Common myeloid progenitor, CD34-positive (primary cell): Measurements from ENCODE around the gene RELA.

Experiments
- CTCF ChIA-PET: fragments of 350-600 bp; sonication (Branson Sonifier 250); formaldehyde crosslinking; loops from one replicate; lab custom pipeline; 2021; ENCODE audit warnings: antibody characterized with exemption; lab: Charles Lee
- POLR2A ChIA-PET: fragments of 350-600 bp; sonication (Branson Sonifier 250); formaldehyde crosslinking; loops from one replicate; lab custom pipeline; 2021; ENCODE audit warnings: antibody characterized with exemption; lab: Charles Lee
- DNase-seq, 3 donors: peaks; one replicate each; pipeline versions ENCODE4 v3.0.0 to v3.0.0-alpha.2; 2013
- H3K27ac ChIP-seq, 2 experiments: 1 replicate in 1 of 2; 2 replicates in 1 of 2; pipeline ENCODE4 v1.7.0; 2013; ENCODE audit warnings: inconsistent platforms in 2 of 2, low read length in 2 of 2, mild to moderate bottlenecking in 2 of 2, low read depth in 1 of 2, moderate library complexity in 1 of 2; ENCODE audit not compliant: severe bottlenecking in 2 of 2, insufficient read depth in 1 of 2, poor library complexity in 1 of 2
- H3K27me3 ChIP-seq, 5 experiments: replicated peaks in 2 of 5; 1 replicate in 3 of 5; 2 replicates in 2 of 5; pipeline versions ENCODE4 v1.6.1 to v1.7.0; 2013; ENCODE audit warnings: low read length in 4 of 5, mild to moderate bottlenecking in 2 of 5, moderate library complexity in 2 of 5, inconsistent platforms in 1 of 5; ENCODE audit not compliant: insufficient read depth in 5 of 5, control insufficient read depth in 4 of 5
- H3K36me3 ChIP-seq, 4 experiments: 1 replicate in 2 of 4; 2 replicates in 2 of 4; pipeline versions ENCODE4 v1.6.1 to v1.7.0; 2013; ENCODE audit warnings: low read length in 3 of 4, control low read depth in 1 of 4, mild to moderate bottlenecking in 1 of 4; ENCODE audit not compliant: control insufficient read depth in 4 of 4, insufficient read depth in 4 of 4
- H3K4me1 ChIP-seq, 4 experiments: 1 replicate in 3 of 4; 2 replicates in 1 of 4; pipeline versions ENCODE4 v1.6.1 to v1.7.1; 2013; ENCODE audit warnings: low read length in 3 of 4, mild to moderate bottlenecking in 3 of 4, control low read depth in 1 of 4, inconsistent platforms in 1 of 4, moderate library complexity in 1 of 4; ENCODE audit not compliant: control insufficient read depth in 4 of 4, insufficient read depth in 4 of 4; ENCODE audit errors: control extremely low read depth in 1 of 4
- H3K4me3 ChIP-seq, 7 experiments: 1 replicate in 4 of 7; 2 replicates in 3 of 7; pipeline versions ENCODE4 v1.5.1 to v1.7.0; 2013; ENCODE audit warnings: mild to moderate bottlenecking in 7 of 7, low read length in 6 of 7, moderate library complexity in 6 of 7, inconsistent platforms in 2 of 7, low read depth in 2 of 7, control low read depth in 1 of 7; ENCODE audit not compliant: insufficient read depth in 4 of 7, control insufficient read depth in 1 of 7; ENCODE audit errors: extremely low read depth in 1 of 7
- H3K9me3 ChIP-seq, 5 experiments: 1 replicate in 4 of 5; 2 replicates in 1 of 5; pipeline versions ENCODE4 v1.6.1 to v1.7.1; 2013; ENCODE audit warnings: low read length in 4 of 5, mild to moderate bottlenecking in 2 of 5, inconsistent platforms in 1 of 5, low read depth in 1 of 5, moderate library complexity in 1 of 5; ENCODE audit not compliant: control insufficient read depth in 4 of 5, insufficient read depth in 2 of 5; ENCODE audit errors: control extremely low read depth in 1 of 5
- WGBS: methylation state at CpG from one replicate; pipeline ENCODE4 v1.1.5; 2013; ENCODE audit not compliant: insufficient coverage; 5-methylcytosine and 5-hydroxymethylcytosine counted together

RELA gene

GRCh38 chr11:65654375-65655349 lies 8.1 kb downstream of the RELA start:
- 97% methylated on average over 9 of the region's 14 CpGs for WGBS
- H3K36me3 ChIP-seq = peaks cover 20 to 83% (median 65%) of the 10 kb centered on the region in 4 experiments
- H3K27ac ChIP-seq = peak overlapping the region in 1 of 2 experiments; percentile 94

GRCh38 chr11:65653229-65654225 lies 9.2 kb downstream of the RELA start:
- Histone ChIP-seq H3K36me3 (peaks cover 14 to 83% (median 62%) of the 10 kb centered on the region in 4 experiments), H3K4me1 (peaks cover 13 to 42% (median 33%) of the 10 kb centered on the region in 4 experiments), H3K27me3 (no peaks in the 10 kb centered on the region), H3K4me3 (peak overlapping the region in 6 of 7 experiments; percentile 20 to 78 (median 67)), H3K27ac (peak overlapping the region; percentile 93 to 94), H3K9me3 (no peaks in the 10 kb centered on the region)
- DNase-seq = no peak
- CTCF ChIA-PET = interaction anchor here (0.9 to 7.6 kb wide), 11 partner anchors 10 to 231 kb away, joined by 3 to 54 read pairs (median 3); partner anchors contain the start of genes KAT5, RELA and SIPA1
- WGBS = 59% methylated on average over 11 of the region's 12 CpGs
- POLR2A ChIA-PET = interaction anchor here (0.6 to 4.8 kb wide), 6 partner anchors 9 to 232 kb away, joined by 3 to 46 read pairs (median 16); partner anchors contain the start of genes KAT5, RELA and SIPA1

More at GRCh38 chr11:65654375-65655349, 8.1 kb downstream of the RELA start:
- Histone ChIP-seq H3K9me3 (no peaks in the 10 kb centered on the region), H3K27me3 (no peaks in the 10 kb centered on the region), H3K4me1 (peaks cover 13 to 42% (median 33%) of the 10 kb centered on the region in 4 experiments), H3K4me3 (no peak overlapping the region)
- ChIA-PET CTCF (interaction anchor here (0.9 to 7.6 kb wide), 8 partner anchors 9 to 125 kb away, joined by 3 to 54 read pairs (median 4); partner anchors contain the start of genes KAT5 and SIPA1), POLR2A (interaction anchor here (2.1 to 4.8 kb wide), 4 partner anchors 8 to 16 kb away, joined by 7 to 46 read pairs (median 30); partner anchors contain the start of genes RELA and SIPA1)
- no peak for DNase-seq

- Histone ChIP-seq H3K36me3 (peaks cover 8 to 79% (median 57%) of the 10 kb centered on the region in 4 experiments), H3K9me3 (no peaks in the 10 kb centered on the region), H3K4me3 (peak overlapping the region; percentile 20 to 78 (median 66)), H3K4me1 (peaks cover 13 to 42% (median 33%) of the 10 kb centered on the region in 4 experiments), H3K27ac (peak overlapping the region; percentile 93 to 94), H3K27me3 (no peaks in the 10 kb centered on the region)
- DNase-seq = peak; percentile 96 to 98 (median 97)
- CTCF ChIA-PET = interaction anchor here (0.9 to 7.6 kb wide), 7 partner anchors 10 to 232 kb away, joined by 3 to 54 read pairs (median 3); partner anchors contain the start of genes RELA and SIPA1
- POLR2A ChIA-PET = interaction anchor here (0.7 to 4.8 kb wide), 7 partner anchors 10 to 60 kb away, joined by 3 to 46 read pairs (median 13); partner anchors contain the start of genes KAT5, PCNX3, RELA and SIPA1
- 0% methylated on average over 64 of the region's 68 CpGs for WGBS
Observed at GRCh38 chr11:65652511-65653228, 10.0 kb downstream of the RELA start.

- POLR2A ChIA-PET = interaction anchor here (0.7 to 4.8 kb wide), 7 partner anchors 10 to 61 kb away, joined by 3 to 46 read pairs (median 13); partner anchors contain the start of genes KAT5, PCNX3, RELA and SIPA1
- Histone ChIP-seq H3K36me3 (peaks cover 8 to 78% (median 53%) of the 10 kb centered on the region in 4 experiments), H3K27ac (peak overlapping the region; percentile 93 to 94), H3K4me1 (peaks cover 13 to 42% (median 33%) of the 10 kb centered on the region in 4 experiments), H3K27me3 (no peaks in the 10 kb centered on the region), H3K4me3 (peak overlapping the region in 5 of 7 experiments; percentile 46 to 78 (median 68)), H3K9me3 (no peaks in the 10 kb centered on the region)
- peak in 2 of 3 donors; percentile 26 to 30 for DNase-seq
- CTCF ChIA-PET = interaction anchor here (1.1 to 7.6 kb wide), 5 partner anchors 11 to 233 kb away, joined by 3 to 54 read pairs (median 3); partner anchors contain the start of genes RELA and SIPA1
- WGBS = 23% methylated on average over 27 of the region's 28 CpGs
Observed at GRCh38 chr11:65651589-65652510, 10.9 kb downstream of the RELA start.

- H3K4me3 ChIP-seq = no peak overlapping the region
- peak overlapping the region in 1 of 2 experiments; percentile 0 for H3K27ac ChIP-seq
- peaks cover 13 to 42% (median 33%) of the 10 kb centered on the region in 4 experiments for H3K4me1 ChIP-seq
- ChIA-PET CTCF (interaction anchor here (1.1 to 7.6 kb wide), 3 partner anchors 11 to 24 kb away, joined by 3 to 54 read pairs (median 39); partner anchors contain the start of gene SIPA1), POLR2A (interaction anchor here (2.9 to 4.8 kb wide), 2 partner anchors 10 to 25 kb away, joined by 13 to 43 read pairs; no protein-coding TSS in a partner anchor)
- no peak for DNase-seq
- no peaks in the 10 kb centered on the region for H3K9me3 ChIP-seq
- peaks cover 8 to 79% (median 54%) of the 10 kb centered on the region in 4 experiments for H3K36me3 ChIP-seq
- 100% methylated on average over 3 of the region's 3 CpGs for WGBS
- no peaks in the 10 kb centered on the region for H3K27me3 ChIP-seq
Observed at GRCh38 chr11:65651339-65651588, 11.5 kb downstream of the RELA start.
